ENCODE results near the gene ALDH3B1.
"Not testable (repeated sequence)": the region's sequence is repeated elsewhere in the genome, so short reads cannot be mapped to it uniquely, and the experiment has no call there.

DNA sequence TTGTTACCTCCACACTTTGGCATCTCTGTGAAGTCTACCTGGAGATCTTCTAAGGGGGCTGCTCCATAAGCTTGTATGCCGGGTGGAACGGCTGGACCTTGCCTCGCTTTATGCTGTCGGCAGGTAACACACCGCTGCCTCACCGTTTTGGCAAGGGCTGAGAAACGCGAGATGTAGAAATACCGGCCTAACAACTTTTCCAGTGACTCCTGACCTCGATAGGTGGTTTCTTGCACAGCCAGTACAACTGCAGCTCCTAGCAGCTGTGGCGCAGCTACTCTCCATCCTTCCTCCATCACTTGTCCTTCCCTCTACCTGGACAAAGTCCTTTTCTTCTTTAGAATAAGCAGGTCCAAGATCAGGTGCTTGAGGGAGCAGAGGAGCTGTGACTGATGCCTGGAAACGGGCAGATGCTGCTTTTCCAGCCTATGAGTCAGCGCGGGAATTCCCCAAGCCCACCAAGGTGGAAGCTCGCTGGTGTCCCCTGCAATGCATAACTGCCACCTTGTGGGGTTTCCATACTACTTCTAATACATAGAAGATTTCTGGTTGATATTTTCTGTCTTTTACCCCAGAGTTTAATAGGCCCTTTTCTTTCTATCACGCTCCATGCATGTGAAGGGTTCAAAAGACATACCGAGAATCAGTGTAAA lies 31.2 kb upstream of the ALDH3B1 start:
- TF ChIP-seq LEF1 (IDR thresholded peaks at IDR 0.05; ENCODE audit: borderline replicate concordance); TARDBP (IDR thresholded peaks at IDR 0.05); SUZ12 (IDR thresholded peaks at IDR 0.05); BHLHE40 (IDR thresholded peaks at IDR 0.05; ENCODE audit: borderline replicate concordance); FOXA1 (IDR thresholded peaks at IDR 0.05); CTBP1 (IDR thresholded peaks at IDR 0.05; ENCODE audit: borderline replicate concordance): not testable (repeated sequence)

All from HEK293T (cell line).